GM18505 (cell line): ENCODE measurements around the gene TGM4.
A peak's percentile ranks its signal among the peaks of the same experiment; 100 is the strongest.

Experiments
- ATAC-seq: cut with Tn5 transposase; IDR thresholded peaks from one replicate; pipeline ENCODE4 v1.9.1; 2021; ENCODE audit not compliant: unreplicated experiment
- POLR2A ChIP-seq: IDR thresholded peaks from 4 replicates; pipeline ENCODE4 v1.6.1; 2011; ENCODE audit warnings: borderline replicate concordance; ENCODE audit not compliant: insufficient read depth, insufficient read length; ENCODE audit errors: extremely low read depth

TGM4 gene

DNA sequence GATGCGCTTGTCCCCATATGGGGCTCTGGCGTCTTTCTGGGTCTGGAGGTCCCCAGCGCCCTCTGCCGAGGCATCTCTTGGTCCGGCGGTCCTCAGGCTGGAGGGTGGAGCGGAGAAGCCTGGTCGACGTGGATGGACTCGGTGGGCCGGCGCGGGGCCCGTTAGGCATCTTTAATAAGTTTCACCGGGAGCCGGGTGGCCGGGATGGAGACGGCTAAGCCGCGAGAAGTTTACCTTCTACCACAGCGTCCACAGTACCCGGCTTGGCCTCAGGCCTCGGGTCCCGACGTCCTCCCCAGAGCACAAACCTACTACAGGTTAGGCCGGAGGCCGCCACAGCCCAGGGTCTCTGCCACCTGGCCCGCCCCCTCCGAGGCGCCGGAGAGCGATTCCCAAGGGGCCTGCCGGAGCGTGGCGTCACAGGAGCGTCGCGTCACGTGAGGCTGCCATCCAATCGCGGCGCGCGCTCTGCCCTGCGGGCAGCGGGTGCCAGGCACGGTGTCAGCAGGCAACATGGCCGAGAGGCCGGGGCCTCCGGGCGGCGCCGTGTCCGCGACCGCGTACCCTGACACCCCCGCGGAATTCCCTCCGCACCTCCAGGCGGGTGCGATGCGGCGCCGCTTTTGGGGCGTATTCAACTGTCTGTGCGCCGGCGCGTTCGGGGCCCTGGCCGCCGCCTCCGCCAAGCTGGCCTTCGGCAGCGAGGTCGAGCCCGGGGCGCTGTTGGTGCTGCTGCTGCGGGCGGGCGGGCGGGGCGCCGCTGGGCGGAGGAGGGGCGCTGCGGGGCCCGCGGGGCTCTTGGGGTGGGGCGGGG, 12.8 kb upstream of the TGM4 start, which contains the start of gene TMEM42:
TMEM42 (plus strand) TSS at position 501 of the 814 bp plus-strand sequence; CDS start at position 514, 13 bp downstream.
- TF ChIP-seq POLR2A: peak; percentile 91
- ATAC-seq: peak; percentile 94

DNA sequence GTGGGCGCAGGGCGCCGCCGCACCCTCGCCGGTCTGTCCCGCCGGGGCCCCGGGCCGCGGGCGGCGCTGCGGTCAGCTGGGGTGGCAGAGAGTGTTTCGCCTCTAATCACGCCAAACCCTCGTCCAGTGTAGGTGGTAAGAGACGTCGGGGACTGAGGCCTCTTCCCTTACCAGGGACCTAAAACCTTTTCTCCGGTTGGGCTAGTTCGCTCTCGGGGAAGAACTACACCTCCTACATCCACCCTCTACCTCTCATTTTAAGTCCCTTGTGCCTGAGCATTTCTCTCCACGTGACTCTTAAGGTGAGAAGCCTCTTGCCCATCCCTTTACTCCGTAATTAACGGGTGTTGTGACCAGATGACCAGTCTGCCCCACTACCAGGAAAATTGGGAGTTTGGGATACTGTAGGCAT, 12.2 kb upstream of the TGM4 start:
- no peak for TF ChIP-seq POLR2A
- ATAC-seq: no peak

DNA sequence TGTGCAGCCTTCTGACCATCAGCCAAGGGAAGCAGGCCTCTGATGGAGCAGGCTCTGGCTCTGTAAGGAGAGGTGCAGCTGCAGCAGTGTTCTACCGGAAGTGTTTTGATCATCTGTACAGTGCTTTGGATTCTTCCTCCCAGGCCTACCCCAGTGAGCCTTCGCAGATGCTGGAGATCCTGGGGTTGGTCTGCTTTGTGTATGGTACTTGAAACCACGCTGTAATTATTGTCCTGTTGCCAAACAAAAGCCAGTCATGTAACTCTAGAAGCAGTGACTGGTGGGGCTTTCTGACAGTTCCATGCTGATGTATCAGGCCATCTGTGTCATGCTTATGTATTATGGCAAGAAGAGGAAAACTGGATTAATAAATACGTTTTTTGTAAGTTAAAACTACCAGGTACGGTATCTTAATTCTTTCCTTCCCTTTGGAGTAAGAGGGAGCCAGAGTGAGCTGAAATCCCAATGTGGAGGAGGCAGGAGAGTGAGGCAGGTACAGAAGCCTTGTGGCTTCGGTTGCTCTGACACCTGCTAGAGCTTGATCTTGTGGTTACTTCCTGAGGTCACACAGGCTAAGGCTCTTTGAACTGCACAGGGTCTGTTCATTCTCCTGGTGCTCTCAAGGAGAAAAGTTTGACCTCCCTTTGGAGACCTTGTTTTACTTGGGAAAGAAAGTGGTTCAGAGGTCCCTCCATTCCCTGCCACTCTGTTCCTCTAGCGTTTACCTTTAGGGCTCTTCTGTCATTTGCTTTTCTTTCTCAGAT, 9.0 kb upstream of the TGM4 start:
- TF ChIP-seq POLR2A: no peak
- no peak for ATAC-seq

DNA sequence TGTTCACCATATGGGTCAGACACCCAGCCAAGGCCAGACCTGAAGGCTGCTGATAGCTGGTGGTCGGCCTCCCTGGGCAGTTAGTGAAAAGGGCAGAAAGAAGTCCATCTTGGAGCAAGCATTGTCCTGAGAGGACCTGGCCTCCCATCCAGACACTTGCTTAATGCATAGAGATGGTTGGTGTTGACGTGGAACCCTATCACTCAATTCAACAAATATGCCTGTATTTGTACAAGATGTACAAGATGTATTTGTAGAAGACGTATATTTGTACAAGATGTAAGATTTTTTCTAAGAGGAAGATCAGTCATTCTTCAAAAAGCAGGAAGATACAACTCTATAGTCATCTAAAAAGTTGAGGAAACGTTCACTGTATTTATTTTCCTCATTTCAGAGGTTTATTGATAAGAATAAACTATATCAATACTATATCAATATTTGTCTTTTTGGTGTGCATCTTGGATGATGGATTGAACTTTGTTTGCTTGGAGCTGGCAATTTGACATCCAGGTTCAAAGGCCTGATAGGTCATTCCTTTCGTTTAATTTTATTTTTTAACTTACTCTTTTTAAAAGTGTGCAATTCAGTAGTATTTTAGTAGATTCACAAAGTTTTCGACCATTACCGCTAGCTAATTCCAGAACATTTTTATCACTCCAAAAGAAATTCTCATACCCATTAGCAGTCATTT, 6.8 kb upstream of the TGM4 start:
- no peak for ATAC-seq
- TF ChIP-seq POLR2A: no peak

DNA sequence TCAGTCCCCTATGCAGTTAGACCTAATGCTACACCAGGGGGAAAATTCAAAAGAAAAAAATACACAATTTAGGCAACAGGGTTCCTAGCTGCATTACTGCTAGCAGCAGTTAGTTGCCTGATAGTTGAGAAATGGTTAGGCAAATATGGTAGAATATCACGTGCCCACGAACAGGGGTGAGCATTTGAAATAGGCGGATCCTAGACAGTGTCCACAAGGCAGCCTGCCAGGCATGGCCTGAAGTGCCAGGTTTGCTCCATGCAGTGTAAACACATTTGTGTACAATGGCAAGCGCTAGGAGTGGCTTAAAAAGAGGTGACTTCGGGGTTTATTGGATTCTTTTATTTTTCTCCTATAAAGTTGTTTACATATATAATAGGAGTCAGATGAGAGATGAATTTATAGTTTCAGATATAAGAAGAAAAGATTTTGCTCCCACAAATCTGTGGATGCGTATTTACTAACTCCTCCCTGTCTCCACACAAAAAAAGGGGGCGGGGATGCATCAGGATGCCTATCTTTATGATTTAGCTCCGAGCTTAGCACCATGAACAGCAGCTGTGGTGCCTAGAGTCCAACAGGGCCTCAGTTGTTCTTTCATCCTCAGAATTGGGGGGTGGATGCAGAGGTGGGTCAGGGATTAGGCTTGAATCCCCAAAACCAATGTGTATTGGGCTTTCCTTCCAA, 3.9 kb upstream of the TGM4 start:
- ATAC-seq: no peak
- TF ChIP-seq POLR2A: no peak

DNA sequence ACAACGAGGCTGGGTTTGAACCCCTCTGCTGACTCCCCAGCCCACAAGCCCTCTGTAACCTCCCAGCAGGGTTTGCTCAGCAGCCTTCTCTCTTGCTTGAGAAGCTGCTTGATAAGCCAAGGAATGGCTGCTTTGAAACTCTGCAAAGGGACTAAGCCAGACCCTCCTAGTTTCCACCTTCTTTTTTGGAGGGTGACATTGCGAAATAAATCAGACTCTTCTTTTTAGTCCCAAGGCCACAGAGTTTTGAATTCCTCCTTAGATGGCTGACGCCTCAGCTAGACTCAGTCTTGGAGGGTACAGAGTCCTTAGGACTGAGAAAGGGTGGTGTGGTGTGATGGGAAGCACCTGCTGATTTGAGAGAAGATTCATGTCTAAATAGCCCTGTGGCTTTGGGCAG, 1.2 kb downstream of the TGM4 start:
- no peak for TF ChIP-seq POLR2A
- ATAC-seq: no peak

DNA sequence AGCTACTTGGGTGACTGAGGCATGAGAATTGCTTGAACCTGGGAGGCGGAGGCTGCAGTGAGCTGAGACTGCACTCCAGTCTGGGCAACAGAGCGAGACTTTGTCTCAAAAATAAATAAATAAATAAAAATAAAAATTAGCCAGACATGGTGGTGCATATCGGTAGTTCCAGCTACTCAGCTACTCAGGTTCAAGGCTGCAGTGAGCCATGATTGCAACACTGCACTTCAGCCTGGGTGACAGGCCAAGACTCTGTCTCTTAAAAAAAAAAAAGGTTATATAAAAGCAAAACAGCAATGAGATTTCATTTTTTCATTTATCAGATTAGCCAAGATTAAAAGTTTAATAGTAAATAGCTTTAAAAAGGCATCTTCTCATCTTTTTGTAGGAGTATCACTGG, 2.9 kb downstream of the TGM4 start:
- no peak for TF ChIP-seq POLR2A
- ATAC-seq: no peak

DNA sequence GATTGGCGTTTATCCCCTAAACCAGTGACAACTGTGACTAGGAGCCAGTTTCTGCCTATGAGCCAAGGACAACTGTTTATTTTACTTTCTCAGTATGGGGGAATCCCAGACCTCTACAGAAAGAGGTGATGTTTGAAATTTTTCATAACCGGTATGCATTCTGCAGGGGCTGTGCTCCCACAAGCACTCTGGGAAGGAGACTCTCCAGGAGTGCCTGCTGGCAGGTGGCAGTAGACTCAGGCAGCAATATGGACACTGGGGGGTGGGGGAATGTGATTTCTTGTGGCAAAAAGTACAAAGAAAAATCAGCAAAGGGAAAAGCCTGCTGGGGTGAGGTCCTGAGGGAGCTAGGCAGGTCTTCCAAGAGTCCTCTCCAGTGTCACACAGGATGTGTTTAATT, 5.9 kb downstream of the TGM4 start:
- TF ChIP-seq POLR2A: no peak
- ATAC-seq: no peak

DNA sequence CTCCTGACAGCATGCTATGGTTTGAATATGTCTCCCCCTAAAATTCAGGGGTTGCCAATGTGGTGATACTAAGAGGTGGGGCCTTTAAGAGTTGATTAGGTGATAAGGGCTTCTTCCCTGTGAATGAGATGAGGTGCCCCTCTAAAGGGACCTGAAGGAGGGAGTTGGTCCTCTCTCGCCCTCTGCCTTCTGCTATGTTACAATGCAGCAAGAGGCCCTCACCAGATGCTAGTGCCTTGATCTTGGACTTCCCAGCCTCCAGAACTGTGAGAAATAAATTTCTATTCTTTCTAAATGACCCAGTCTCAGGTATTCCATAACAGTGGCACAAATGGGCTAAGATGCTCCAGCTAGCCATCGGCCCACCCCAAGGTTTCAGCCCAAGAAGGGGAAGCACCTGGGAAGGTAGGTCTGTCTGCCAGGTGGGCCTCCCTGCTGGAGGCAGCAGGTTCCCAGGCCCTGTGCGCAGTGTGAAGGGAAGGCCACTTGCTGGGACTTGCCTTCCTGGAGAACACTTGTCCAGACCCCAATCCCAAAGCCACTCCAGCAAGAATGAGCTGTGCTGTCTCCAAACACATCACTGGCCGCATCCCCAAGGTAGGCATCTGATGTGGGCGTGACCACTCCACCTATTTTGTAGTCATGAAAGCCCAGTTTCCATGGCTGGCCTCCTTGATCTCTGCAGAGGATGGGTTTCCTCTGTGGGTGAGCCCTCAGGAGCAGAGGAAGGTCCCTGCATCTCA, 9.0 kb downstream of the TGM4 start:
- no peak for ATAC-seq
- no peak for TF ChIP-seq POLR2A

DNA sequence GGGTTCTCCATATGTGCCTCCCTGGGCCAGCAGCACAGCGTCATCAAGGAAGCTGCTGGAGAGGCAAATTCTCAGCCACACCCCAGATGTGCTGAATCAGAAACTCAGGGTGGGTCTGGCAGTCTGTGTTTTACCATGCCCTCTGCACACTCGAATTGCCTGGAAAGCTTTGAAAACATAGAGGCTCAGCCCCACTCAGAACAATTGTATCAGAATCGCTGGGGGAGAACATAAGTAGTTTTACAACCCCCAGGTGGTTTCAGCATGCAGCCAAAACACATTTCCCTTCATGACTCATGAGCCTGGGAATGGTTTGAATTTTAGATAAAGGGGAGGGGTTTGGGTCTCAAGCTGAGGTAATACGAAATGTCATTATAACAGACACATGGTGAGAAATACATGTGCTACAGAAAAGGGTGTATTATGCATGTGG, 9.6 kb downstream of the TGM4 start:
- TF ChIP-seq POLR2A: no peak
- ATAC-seq: no peak

DNA sequence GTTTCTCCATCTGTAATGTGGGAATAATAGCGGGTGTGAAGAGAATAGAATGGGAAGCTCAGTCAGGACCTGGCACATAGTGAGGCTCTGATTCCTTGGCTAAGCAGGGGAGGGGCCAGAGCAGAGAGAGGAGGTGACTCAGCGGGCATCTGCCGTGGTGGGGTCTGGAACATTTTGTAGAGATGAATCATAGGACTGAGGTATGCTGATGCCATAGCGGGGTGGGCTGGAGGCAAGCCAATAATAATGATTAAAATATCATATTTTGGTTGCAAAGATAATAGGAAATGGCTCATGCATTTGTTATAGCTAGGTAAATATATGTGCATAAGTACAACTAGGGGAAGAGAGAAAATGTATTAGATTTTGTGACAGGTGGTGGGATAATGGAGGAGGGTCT, 11.2 kb downstream of the TGM4 start:
- no peak for TF ChIP-seq POLR2A

DNA sequence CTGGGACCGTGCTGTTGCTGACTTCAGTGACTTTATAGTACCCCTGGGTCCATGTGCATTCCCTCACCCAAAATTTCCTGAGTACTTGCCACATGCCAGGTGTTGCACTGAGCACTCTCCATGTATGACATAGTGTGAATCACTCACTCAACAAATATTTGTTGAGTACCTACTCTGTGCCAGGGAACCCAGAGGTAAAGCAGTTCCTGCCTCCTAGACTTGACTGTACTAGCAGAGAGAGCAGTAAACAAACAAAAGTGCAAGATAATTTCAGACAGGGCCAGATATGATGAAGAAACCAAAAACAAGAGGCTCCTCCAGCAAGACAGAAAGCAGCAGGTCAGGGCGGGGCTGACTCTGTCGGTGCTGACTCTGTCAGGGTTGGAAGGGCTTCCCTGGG, 12.2 kb downstream of the TGM4 start:
- no peak for TF ChIP-seq POLR2A
- ATAC-seq: no peak

More for the DNA sequence above, 11.2 kb downstream of the TGM4 start:
- no peak for ATAC-seq
